ENCODE measurements around the gene AP3S2.
"Not testable (repeated sequence)": the region's sequence is repeated elsewhere in the genome, so short reads cannot be mapped to it uniquely, and the experiment has no call there.

AP3S2 gene

DNA sequence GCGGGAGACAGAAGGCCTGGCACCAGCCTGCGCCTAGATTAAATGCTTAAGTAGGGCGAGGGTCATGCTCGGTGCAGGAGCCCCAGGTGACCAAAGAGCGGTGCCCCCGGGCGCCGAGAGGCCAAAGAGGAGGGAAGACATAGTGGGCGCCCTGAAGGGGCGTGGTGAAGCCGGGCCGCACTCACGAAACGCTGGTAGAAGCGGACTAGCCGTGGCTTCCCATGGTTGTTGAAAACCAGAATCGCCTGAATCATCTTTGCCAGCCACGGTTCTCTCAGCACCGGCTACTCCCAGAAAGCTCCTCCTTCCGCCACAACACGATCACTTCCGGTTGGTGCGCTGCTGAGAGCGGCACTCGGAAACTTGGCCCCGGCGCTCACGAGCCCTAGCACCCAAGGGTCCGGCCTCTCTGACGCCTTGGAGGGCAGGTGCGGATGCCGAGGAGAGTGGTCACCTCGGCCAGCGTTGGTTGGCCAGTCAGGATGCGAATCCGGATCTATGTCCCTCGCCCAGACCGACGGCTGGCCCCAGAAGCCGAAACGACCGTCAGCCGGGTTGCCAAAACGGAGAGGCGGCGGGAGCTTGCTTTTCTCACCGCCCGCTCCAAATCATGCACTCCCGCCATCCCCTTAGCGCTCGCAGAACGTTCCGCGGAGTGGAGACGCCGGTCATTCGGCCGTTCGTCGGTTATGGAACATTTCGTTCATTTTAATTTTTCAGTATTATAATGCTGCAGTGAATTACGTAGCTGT, at the start of gene AP3S2:
TSS of gene AP3S2 (minus strand) at position 299 of the 752 bp plus-strand sequence. CDS start at position 254, 45 bp downstream.
- DNase-seq, result peak; percentile 93

DNA sequence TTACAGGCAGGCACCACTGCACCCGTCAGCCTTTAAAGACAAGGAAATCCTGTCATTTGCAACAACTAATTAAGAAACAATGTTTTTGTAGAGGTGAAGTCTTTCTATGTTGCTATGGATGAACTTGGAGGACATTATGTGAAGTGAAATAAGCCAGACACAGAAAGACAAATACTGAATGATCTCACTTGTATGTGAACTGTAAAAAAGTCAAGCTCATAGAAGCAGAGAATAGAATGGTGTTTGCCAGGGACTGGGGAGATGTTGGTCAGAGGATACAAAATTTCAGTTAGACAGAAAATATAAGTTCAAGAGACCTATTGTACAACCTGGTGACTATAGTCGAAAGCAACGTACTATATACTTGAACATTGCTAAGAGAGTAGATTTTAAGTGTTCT, 46.1 kb upstream of the AP3S2 start:
- no peak for DNase-seq

DNA sequence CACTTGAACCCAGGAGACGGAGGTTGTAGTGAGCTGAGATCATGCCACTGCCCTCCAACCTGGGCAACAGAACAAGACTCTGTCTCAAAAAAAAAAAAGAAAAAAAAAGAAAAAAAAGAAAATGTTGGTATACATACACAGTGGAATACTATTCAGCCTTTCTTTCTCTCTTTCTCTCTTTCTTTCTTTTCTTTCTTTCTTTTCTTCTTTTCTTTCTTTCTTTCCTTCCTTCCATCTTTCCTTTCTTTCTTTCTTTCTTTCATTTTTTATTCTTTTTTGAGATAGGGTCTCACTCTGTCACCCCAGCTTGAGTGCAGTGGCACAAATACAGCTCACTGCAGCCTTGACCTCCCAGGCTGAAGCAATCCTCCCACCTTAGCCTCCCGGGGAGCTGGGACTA, 45.6 kb upstream of the AP3S2 start:
- DNase-seq, result not testable (repeated sequence)

DNA sequence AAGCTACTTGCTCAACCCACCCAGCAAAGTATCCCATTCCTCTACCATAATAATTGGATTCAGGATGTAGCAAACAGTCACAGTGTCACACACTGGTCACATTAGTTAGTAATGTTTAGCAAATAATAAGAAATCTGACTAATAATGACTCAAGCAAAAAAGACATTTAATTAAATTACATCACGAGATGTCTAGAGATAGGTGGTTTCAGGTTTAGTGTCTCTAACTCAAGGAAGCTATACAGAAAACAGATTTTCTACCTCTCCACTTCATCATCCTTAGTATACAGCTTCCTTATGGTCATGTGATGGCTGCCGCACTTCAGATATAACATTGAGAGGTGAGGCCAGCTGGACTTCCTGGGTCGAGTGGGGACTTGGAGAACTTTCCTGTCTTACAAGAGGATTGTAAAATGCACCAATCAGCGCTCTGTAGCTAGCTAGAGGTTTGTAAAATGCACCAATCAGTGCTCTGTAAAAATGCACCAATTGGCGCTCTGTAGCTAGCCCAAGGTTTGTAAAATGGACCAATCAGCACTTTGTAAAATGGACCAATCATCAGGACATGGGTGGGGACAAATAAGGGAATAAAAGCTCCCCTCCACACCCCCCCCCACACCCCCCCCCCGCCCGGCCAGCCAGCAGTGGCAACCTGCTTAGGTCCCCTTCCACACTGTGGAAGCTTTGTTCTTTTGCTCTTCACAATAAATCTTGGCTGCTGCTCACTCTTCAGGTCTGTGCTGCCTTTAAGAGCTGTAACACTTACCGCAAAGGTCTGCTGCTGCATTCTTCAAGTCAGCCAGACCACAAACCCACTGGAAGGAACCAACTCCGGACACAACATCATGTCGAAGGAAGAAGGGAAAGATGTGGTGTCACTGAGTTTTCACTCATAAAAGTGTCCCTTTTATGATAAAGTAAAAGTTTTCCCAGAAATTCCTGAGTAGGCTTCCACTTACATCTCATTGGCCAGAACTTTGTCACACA, 43.9 kb upstream of the AP3S2 start:
- DNase-seq, result no peak

DNA sequence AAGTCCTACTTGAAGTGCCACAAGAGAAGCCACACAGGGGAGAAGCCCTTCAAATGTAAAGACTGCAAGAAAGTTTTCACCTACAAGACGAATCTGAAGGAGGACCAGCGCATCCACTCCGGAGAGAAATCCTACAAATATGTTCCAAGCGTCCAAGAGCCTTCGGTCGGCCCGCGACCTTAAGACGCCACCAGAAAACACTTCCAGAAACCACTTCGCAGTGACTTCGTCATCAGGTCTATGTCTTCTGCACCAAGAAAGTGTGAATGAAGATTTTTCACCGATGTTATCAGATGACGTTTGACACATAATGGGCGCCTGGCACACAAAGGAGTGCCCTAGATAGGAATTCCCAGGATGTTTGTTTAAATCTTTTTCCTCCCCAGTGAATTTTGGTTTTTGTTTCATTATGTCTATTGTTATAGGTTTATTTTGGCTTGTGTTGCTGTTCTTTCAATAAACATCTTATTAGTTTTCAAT, 43.0 kb upstream of the AP3S2 start:
- no peak for DNase-seq

DNA sequence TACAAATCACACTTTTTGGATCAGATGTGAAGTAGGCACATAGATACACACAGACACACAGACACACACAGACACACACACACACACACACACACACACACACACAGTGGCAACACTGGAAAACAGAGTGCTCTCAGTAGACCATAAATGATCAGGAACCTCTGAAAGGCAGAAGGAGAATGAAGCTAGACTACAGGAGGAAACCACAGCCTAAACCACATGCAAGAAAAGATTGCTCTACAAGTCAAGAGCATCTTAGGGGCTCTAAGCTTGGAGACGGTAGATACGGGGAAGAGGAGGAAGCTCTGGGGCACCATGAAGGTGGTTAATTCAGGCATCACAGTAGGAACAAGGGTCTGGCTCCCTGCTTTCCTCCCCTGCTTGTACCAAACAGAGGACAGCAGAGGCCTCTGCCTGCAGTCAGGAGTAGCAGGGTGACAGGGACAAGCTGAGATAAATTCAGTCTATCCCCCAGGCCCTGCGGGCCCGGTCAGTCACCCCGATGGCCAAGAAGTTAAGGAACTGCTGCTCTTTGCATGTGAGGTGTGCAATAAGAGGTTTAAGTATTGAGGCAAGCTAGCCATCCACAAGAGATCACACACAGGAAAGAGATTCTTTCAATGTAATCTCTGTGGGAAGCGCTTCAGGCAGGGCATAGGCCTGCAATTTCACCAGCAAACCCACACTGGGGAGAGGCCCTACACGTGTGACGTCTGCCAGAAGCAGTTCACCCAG, 42.4 kb upstream of the AP3S2 start:
- DNase-seq, result no peak

DNA sequence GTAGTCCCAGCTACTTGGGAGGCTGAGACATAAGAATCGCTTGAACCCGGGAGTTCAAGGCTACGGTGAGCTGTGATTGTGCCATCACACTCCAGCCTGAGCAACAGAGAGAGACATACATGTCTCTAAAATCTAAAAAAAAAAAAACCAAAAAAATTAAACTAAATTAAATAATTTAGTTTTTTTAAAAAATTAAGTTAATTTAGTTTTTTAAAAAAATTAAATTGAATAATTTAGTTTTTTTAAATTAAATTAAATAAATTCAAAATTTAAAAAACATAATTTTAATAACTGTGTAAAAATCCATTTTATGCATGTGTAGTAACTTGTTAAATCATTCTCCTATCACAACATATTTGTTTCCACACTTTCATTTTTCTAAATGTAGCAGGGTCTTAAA, 39.1 kb upstream of the AP3S2 start:
- DNase-seq, result no peak

DNA sequence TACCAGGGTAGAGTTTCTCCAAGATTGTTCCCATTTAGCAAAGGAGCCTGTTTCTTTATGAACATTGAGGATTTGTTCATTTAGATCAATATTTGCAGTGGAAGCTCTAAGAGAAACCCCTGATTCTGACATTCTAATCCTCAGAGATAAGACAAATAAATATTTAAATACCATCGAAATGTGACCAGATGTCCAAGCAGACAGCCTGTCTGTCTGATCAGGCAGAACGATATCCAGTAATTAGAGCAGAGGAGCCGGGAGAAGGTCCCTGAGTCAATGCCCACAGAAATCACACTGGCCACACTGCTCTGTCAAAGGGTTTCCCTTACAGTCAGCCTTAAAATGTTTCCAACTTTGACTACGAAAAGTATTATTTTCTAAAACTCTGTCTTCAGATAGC, 34.6 kb upstream of the AP3S2 start:
- DNase-seq, result no peak

DNA sequence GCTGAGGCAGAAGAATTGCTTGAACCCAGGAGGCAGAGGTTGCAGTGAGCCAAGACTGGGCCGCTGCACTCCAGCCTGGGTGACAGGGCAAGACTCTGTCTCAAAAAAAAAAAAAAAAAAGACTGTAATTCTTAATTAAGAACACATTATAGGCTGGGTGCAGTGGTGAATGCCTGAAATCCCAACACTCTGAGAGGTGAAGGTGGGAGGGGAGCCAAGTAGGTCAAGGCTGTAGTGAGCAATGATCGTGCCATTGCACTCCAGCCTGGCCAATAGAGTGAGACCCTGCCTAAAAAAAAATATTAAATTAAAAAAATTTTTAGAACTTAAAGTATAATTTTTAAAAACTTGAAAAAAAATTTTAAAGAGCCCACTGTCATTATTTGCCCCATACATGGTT, 32.4 kb upstream of the AP3S2 start:
- DNase-seq, result no peak

DNA sequence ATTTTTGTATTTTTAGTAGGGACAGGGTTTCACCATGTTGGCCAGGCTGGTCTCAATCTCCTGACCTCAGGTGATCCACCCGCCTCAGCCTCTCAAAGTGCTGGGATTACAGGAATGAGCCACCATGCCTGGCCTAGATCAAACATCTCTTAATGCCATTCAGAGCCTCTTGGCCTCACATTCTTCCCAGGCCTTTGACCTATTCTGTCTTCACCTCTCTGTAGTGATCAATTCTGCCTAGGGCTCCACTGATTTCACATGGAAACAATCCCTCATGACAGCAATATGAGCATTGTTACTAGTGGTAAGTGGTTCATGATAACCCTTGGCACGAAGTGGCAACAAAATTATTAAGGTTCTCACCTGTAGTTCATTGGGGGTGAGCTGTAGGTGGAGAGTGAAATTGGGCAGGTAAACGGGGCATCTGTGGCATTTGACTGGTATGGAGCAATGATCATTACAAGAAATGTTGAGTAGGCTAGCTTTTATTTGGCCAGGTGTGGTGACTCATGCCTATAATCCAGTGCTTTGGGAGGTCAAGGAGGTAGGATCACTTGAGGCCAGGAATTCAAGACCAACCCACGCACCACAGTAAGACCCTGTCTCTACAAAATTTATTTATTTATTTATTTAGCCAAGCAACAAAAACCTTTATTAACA, 23.8 kb upstream of the AP3S2 start:
- DNase-seq, result no peak

DNA sequence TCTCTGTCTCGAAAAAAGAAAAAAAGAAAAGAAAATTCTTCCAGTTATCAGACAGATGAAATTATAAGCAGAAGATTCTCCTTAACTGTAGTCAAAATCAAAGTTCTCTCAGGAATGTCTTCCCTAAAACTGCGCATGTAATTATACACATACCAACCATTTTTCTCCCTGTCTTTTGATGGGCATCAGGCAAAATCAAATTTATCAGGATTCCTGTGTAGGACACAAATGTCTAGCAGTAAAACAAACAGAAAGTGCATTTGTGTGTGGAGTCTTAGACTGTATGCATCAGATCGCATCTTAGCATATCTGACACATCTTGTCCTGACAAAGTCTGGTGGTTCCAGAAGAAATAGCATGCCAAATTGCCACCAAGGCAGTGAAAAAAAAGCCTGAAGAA, 22.9 kb upstream of the AP3S2 start:
- no peak for DNase-seq

DNA sequence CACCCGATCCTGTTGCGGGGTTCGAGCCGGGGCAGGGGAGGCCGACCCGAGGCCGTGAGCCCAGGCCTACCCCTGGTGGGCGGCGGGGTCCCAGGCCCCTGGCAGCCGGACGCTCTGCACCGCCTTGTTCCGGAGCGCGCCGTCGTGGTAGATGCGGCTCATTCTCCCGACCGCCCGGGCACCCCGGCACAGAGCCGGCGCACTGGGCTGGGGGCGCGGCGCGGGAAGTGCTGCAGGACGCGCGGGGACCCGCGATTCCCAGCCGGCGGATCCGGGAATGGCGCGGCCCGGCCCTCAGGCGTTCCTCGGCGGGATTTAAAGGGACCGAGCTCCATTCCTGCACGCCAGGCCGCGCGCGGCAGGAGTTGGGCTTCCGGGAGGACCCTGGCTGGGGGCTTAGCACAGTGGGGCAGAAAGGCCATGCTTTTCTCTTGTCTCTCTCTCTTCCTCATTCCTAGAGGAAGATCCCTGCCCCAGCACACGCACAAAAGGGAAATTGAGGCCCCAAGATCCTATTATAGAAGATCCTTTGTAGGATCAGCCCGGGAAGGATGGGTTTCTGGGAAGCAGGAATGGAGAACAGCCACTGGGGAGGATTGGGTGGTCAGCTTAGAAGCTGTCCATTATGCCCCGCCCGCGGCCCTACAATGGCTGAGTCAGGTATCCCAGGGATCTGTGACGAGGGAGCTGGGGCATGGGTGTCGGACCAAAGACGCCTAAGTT, 19.0 kb upstream of the AP3S2 start, which contains the start of gene ARPIN:
TSS of gene ARPIN (minus strand) at position 279 of the 723 bp plus-strand sequence. CDS start at position 162, 117 bp downstream.
- no peak for DNase-seq

DNA sequence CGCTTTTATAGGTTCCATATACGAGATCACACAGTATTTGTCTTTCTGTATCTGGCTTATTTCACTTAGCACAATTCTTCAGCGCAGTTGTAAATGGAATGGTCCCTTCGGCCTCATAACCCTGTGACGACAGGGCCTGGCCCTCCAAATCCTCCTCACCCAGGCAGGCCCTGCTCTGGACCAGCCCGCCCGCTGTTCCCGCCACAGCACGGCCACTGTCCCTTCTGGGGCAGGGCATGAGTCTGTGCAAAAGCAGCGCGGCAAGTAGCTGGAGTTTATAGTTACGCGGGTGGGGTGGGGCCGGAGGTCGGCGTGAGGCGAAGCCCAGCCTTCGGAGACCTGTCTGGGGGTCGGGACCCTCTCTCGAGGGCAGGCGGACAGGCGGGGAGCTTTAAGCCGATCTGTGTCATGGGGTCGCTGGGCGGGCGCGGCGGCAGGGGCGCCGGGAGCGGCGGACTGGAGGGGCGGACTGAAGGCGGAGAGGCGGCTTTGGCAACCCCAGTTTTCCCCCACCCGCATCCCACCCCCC, 18.4 kb upstream of the AP3S2 start:
- DNase-seq, result no peak

DNA sequence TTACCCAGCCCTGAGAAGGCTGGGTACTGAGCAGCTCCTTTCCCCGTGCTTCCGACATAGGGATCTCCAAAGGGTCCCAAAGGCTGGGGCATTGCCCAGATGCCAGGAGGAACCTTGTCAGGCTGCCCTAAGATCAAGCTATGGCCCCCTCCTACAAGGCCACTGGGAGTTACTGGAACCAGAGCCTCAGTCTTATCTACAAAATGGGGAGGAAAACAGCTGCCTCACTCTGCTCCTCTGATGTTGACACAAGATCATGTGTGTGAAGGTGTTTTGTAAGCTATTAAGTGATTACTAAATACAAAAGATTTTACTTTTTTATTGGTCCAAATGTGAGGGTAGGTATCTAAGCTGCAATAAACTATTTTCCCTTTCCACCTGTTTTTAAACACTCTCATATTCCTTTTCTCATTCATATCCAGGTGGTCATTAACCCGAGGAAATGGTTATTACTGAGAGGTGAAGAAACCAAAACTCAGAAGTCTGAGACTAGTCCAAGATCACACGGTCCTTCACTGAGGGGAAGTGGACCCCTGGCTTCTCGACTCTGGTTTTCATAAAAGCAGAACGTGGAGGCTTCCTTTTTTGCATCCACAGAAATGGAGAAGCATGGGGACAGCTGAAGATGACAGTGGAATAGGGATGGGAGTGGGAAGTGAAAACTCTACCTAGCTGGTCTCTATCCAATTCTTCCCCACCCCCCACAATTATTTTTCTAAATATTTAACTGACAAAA, 17.3 kb upstream of the AP3S2 start:
- no peak for DNase-seq

DNA sequence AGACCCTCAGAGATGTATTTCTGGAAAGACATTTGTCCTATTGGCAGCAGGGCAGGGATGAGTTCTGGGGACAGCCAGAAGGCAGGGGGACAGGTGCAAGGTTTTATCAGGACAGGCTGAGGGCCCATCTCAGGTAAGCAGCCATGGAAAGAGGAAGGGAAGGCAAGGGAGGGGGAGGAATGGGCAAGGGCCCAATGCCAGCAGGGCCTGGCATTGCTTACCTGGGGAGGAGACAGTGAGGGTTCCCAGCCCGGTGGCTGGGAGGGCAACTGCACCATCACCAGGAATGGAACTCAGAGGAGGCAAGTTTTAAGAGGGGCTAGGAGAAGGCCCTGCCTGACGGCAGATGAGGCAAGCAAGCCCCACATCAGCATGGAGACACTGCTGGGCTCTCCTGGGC, 15.8 kb upstream of the AP3S2 start:
- DNase-seq, result no peak

DNA sequence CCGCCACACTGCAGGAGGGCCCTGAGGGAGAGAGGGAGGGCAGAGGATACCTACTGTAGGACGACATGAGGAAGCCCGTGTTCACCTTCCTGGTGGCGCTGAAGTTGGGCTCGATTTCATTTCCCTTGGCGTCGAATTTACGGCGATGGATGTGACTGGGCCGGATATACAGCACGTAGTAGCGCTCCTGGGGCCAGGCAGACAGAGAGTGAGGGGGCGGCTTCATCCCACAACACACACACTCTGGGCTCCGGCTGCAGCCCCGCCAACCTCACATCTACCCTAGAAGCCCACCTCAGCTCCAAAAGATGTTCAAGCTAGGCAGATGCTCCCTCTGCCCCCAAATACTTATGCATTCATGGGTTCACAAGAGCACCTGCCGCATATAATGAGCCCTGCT, 14.4 kb upstream of the AP3S2 start:
- no peak for DNase-seq

DNA sequence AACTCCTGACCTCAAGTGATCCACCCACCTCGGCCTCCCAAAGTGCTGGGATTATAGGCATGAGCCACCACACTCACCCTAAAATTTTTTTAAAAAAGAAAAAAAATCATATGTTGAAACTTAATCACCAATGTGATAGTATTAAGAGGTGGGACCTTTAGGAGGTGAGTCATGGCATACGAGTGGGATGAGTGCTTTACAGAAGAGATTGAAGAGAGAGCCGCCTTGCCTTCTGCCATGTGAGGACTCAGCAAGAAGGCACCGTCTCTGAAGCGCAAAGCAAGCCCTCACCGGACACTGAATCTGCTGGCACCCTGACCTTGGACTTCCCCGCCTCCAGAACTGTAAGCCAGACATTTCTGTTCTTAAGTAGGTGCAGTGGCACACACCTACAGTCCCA, 13.5 kb upstream of the AP3S2 start:
- no peak for DNase-seq

DNA sequence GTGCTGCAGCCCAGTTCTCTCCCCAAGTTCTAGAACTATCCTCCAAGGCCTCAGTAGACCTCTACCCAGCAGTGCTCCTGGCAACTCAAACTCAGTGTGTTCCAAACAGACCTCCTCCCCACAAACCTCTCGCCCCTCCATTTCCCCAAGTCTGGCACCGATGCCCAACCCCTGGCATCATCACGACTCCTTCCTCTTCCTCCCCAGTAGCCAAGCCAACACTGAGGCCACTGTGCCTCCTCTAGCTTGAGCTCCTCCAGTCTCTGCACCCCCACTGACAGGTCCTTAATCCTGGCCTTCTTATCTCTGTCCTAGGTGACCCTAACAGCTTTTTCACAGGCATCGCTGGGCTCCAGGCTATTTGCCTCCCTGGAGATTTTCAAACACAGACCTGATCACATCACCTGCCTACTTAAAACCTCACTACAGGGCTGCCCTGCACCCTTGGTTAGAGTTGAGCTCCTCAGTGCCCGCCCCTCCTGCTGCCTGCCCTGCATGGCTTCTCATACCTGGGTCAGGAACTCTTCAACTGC, 12.1 kb upstream of the AP3S2 start:
- DNase-seq, result no peak

DNA sequence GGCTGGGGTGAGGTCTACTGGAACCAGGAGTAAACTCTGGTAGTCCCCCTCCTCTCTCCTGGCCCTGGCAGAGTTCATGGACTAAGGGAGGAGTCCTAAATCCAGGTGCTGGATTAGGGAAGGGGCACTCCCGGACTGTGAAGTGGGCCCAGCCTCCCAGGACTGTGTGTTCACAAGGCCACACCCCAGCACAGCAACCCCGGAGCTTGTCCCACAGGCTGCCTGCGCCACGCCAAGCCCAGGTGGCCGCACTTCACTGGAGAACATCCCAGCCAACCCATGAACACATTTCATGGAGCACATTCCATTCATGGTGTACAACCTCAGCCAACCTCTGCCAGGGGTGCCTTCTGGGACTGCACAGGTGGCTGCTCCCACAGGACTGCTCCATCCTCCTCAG, 10.7 kb upstream of the AP3S2 start:
- DNase-seq, result no peak

DNA sequence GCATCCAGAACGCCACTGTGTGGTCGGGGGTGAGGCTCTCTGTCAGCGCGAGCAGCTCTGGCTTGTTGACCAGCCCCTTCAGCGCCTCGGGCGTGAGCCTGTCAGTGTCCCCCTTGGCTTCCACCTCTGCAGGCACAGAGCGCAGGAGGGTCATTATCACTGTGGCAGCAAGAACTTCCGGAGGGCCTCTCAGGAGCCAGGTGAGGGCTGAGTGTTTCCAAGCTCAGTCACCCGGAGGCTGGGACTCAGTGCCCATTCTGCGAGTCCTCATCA, 10.0 kb upstream of the AP3S2 start:
- DNase-seq, result no peak
